MM.1S (cell line): ENCODE data around the gene MELTF.

Experiments used
- DNase-seq: peaks from one replicate; pipeline ENCODE4 v3.0.0-alpha.2; 2015
- H2AFZ ChIP-seq: fragments of 300-600 bp; sonication (generic); 2 replicates; pipeline ENCODE4 v1.6.0; 2016; ENCODE audit warnings: antibody characterized with exemption, low read length
- H3F3A ChIP-seq: fragments of 300-600 bp; sonication (generic); 2 replicates; pipeline ENCODE4 v1.6.1; 2016; ENCODE audit warnings: mild to moderate bottlenecking, antibody characterized with exemption, low read length, moderate library complexity, mixed read lengths; ENCODE audit not compliant: insufficient read depth
- H3K27ac ChIP-seq: fragments of 300-600 bp; sonication (generic); 2 replicates; pipeline ENCODE4 v1.5.1; 2016; ENCODE audit warnings: mild to moderate bottlenecking, low read length
- H3K27me3 ChIP-seq: fragments of 300-600 bp; sonication (generic); replicated peaks from 2 replicates; pipeline ENCODE4 v1.6.0; 2016; ENCODE audit warnings: low read length; ENCODE audit not compliant: insufficient read depth
- H3K36me3 ChIP-seq: fragments of 300-600 bp; sonication (generic); replicated peaks from 2 replicates; pipeline ENCODE4 v1.6.1; 2016; ENCODE audit warnings: mild to moderate bottlenecking, low read length, mixed read lengths; ENCODE audit not compliant: insufficient read depth
- H3K4me1 ChIP-seq: fragments of 300-600 bp; sonication (generic); 2 replicates; pipeline ENCODE4 v1.6.1; 2016; ENCODE audit warnings: low read length, mixed read lengths
- H3K4me2 ChIP-seq: fragments of 300-600 bp; sonication (generic); 2 replicates; pipeline ENCODE4 v1.6.0; 2016; ENCODE audit warnings: low read depth, low read length
- H3K4me3 ChIP-seq: fragments of 300-600 bp; sonication (generic); 2 replicates; pipeline ENCODE4 v1.5.1; 2016; ENCODE audit warnings: low read length, mixed read lengths
- H3K79me2 ChIP-seq: fragments of 300-600 bp; sonication (generic); 2 replicates; pipeline ENCODE4 v1.6.1; 2016; ENCODE audit warnings: mixed run types, low read length, mixed read lengths
- H3K9ac ChIP-seq: fragments of 300-600 bp; sonication (generic); 2 replicates; pipeline ENCODE4 v1.6.1; 2016; ENCODE audit warnings: low read length, mixed read lengths
- H3K9me2 ChIP-seq: fragments of 300-600 bp; sonication (generic); replicated peaks from 2 replicates; pipeline ENCODE4 v1.6.1; 2016; ENCODE audit warnings: mild to moderate bottlenecking, low read length, mixed read lengths; ENCODE audit not compliant: insufficient read depth
- H3K9me3 ChIP-seq: fragments of 300-600 bp; sonication (generic); replicated peaks from 2 replicates; pipeline ENCODE4 v1.6.1; 2016; ENCODE audit warnings: mild to moderate bottlenecking, low read length, mixed read lengths; ENCODE audit not compliant: insufficient read depth
- H4K20me1 ChIP-seq: fragments of 300-600 bp; sonication (generic); 2 replicates; pipeline ENCODE4 v1.6.1; 2016; ENCODE audit warnings: mild to moderate bottlenecking, low read length, moderate library complexity, mixed read lengths; ENCODE audit not compliant: insufficient read depth
- CTCF ChIP-seq: fragments of 300-600 bp; sonication (generic); IDR thresholded peaks from 2 replicates; pipeline ENCODE4 v1.5.1; 2016; ENCODE audit warnings: antibody characterized with exemption, low read length, mixed read lengths
- EZH2 ChIP-seq: fragments of 300-600 bp; sonication (generic); optimal IDR thresholded peaks from 2 replicates; pipeline ENCODE3; 2017; ENCODE audit warnings: low read depth, mild to moderate bottlenecking, antibody characterized with exemption, low read length, mixed read lengths
- EZH2phosphoT487 ChIP-seq: fragments of 300-600 bp; sonication (generic); IDR thresholded peaks from 2 replicates; pipeline ENCODE4 v1.6.1; 2018; ENCODE audit warnings: antibody characterized with exemption, low read length

Gene MELTF

GRCh38 chr3:197001972-197002700, 27.5 kb downstream of the MELTF start:
- H2AFZ ChIP-seq, result peak overlapping the region; percentile 75
- H3K4me2 ChIP-seq, result peak overlapping the region; percentile 80
- no peaks in the 10 kb centered on the region for H3K27me3 ChIP-seq
- no peak for TF ChIP-seq EZH2phosphoT487
- TF ChIP-seq EZH2, result no peak
- TF ChIP-seq CTCF, result no peak
- no peak for DNase-seq
- H3K9ac ChIP-seq, result peak overlapping the region; percentile 84
- peaks cover 10% of the 10 kb centered on the region; the same call in 1 of the 2 replicates for H3K79me2 ChIP-seq
- no peaks in the 10 kb centered on the region for H3K36me3 ChIP-seq
- peak overlapping the region; percentile 66 for H3K4me3 ChIP-seq
- H3K9me3 ChIP-seq, result no peaks in the 10 kb centered on the region
- H3F3A ChIP-seq, result peaks cover 20% of the 10 kb centered on the region
- peaks cover 10% of the 10 kb centered on the region for H3K4me1 ChIP-seq
- H3K9me2 ChIP-seq, result no peaks in the 10 kb centered on the region
- H3K27ac ChIP-seq, result no peak overlapping the region; the same call in 1 of the 2 replicates
- no peaks in the 10 kb centered on the region for H4K20me1 ChIP-seq

GRCh38 chr3:197001106-197001971, 28.3 kb downstream of the MELTF start:
- Histone ChIP-seq H3K4me2 (peak overlapping the region; percentile 80; the same call in 1 of the 2 replicates), H2AFZ (no peak overlapping the region), H3K27ac (no peak overlapping the region), H3K4me1 (peaks cover 10% of the 10 kb centered on the region), H3K9me3 (no peaks in the 10 kb centered on the region), H3K9me2 (no peaks in the 10 kb centered on the region), H3K9ac (no peak overlapping the region), H3K36me3 (no peaks in the 10 kb centered on the region), H3K79me2 (peaks cover 10% of the 10 kb centered on the region; the same call in 1 of the 2 replicates), H3K27me3 (no peaks in the 10 kb centered on the region), H4K20me1 (no peaks in the 10 kb centered on the region), H3K4me3 (no peak overlapping the region), H3F3A (peaks cover 20% of the 10 kb centered on the region)
- no peak for TF ChIP-seq CTCF
- TF ChIP-seq EZH2phosphoT487, result no peak
- TF ChIP-seq EZH2, result no peak
- no peak for DNase-seq

GRCh38 chr3:197000211-197000610, 29.4 kb downstream of the MELTF start:
- H3K79me2 ChIP-seq, result peaks cover 10% of the 10 kb centered on the region; the same call in 1 of the 2 replicates
- H3K27me3 ChIP-seq, result no peaks in the 10 kb centered on the region
- H3K4me3 ChIP-seq, result no peak overlapping the region
- H3K4me2 ChIP-seq, result no peak overlapping the region
- H3K9ac ChIP-seq, result no peak overlapping the region
- H3K36me3 ChIP-seq, result no peaks in the 10 kb centered on the region
- H3K9me2 ChIP-seq, result no peaks in the 10 kb centered on the region
- TF ChIP-seq EZH2phosphoT487 (no peak), CTCF (no peak), EZH2 (no peak)
- peaks cover 20% of the 10 kb centered on the region for H3F3A ChIP-seq
- no peak overlapping the region for H3K27ac ChIP-seq
- H2AFZ ChIP-seq, result no peak overlapping the region
- no peaks in the 10 kb centered on the region for H3K9me3 ChIP-seq
- H3K4me1 ChIP-seq, result peaks cover 10% of the 10 kb centered on the region
- no peaks in the 10 kb centered on the region for H4K20me1 ChIP-seq
- DNase-seq, result no peak
